HepG2 (cell line): ENCODE data around the gene WNT5A.

Source experiments
- AHDC1 ChIP-seq: sonication (generic); formaldehyde crosslinking; IDR thresholded peaks from 2 replicates; pipeline ENCODE4 v1.5.1; 2020; ENCODE audit warnings: mild to moderate bottlenecking, missing genetic modification reagents, borderline replicate concordance
- CTCF ChIP-seq: sonication (generic); formaldehyde crosslinking; IDR thresholded peaks from 2 replicates; pipeline ENCODE4 v1.5.0; 2020; ENCODE audit warnings: mild to moderate bottlenecking, missing genetic modification reagents, moderate library complexity
- EP300 ChIP-seq, 3 experiments: sonication (generic) in 1 of 3; formaldehyde crosslinking in 1 of 3; IDR thresholded peaks; 2 replicates each; pipeline versions ENCODE4 v1.5.1 to v1.6.1; 2011 to 2020; ENCODE audit warnings: low read depth in 2 of 3, low read length in 2 of 3, borderline replicate concordance in 1 of 3, improper control_type of control experiment in 1 of 3, mild to moderate bottlenecking in 1 of 3, missing genetic modification reagents in 1 of 3, moderate library complexity in 1 of 3
- HOXA7 ChIP-seq: sonication (generic); formaldehyde crosslinking; IDR thresholded peaks from 2 replicates; pipeline ENCODE4 v1.8.1; 2022; ENCODE audit warnings: mild to moderate bottlenecking, missing genetic modification reagents, moderate library complexity
- RXRA ChIP-seq: sonication (generic); formaldehyde crosslinking; IDR thresholded peaks from 2 replicates; pipeline ENCODE4 v1.5.1; 2020; ENCODE audit warnings: missing genetic modification reagents
- SMAD3 ChIP-seq: sonication (generic); formaldehyde crosslinking; IDR thresholded peaks from 2 replicates; pipeline ENCODE4 v1.4.0; 2020; ENCODE audit warnings: missing genetic modification reagents
- TAF1 ChIP-seq: sonication (generic); formaldehyde crosslinking; IDR thresholded peaks from 2 replicates; pipeline ENCODE4 v1.4.0; 2020; ENCODE audit warnings: missing genetic modification reagents
- ZNF557 ChIP-seq: sonication (generic); formaldehyde crosslinking; IDR thresholded peaks from 2 replicates; pipeline ENCODE4 v1.4.0; 2020; ENCODE audit warnings: missing genetic modification reagents
- ZNF639 ChIP-seq: conservative IDR thresholded peaks from 2 replicates; pipeline ENCODE4 v1.6.1; 2018; ENCODE audit warnings: missing genetic modification reagents
- ZNF644 ChIP-seq: IDR thresholded peaks from 2 replicates; pipeline ENCODE4 v1.6.1; 2016; ENCODE audit warnings: low read depth
- ZNF720 ChIP-seq: sonication (generic); formaldehyde crosslinking; IDR thresholded peaks from 2 replicates; pipeline ENCODE4 v1.4.0; 2020; ENCODE audit warnings: missing genetic modification reagents
- ZNF878 ChIP-seq: sonication (generic); formaldehyde crosslinking; IDR thresholded peaks from 2 replicates; pipeline ENCODE4 v1.8.1; 2023; ENCODE audit warnings: mild to moderate bottlenecking, missing genetic modification reagents, moderate library complexity
- TF ChIP-seq, protein P1 (sequence below): IDR thresholded peaks from 2 replicates; pipeline ENCODE4 v1.4.0; 2020; ENCODE audit warnings: mild to moderate bottlenecking, missing genetic modification reagents
- TF ChIP-seq, protein P2 (sequence below): sonication (generic); formaldehyde crosslinking; IDR thresholded peaks from 2 replicates; pipeline ENCODE4 v1.4.0; 2020; ENCODE audit warnings: missing genetic modification reagents

- TF ChIP-seq AHDC1 (CRISPR knock-in tag), result no peak
- no peak for TF ChIP-seq ZNF639 (CRISPR knock-in tag)
- TF ChIP-seq RXRA (CRISPR knock-in tag), result no peak
- TF ChIP-seq, protein P1, sequence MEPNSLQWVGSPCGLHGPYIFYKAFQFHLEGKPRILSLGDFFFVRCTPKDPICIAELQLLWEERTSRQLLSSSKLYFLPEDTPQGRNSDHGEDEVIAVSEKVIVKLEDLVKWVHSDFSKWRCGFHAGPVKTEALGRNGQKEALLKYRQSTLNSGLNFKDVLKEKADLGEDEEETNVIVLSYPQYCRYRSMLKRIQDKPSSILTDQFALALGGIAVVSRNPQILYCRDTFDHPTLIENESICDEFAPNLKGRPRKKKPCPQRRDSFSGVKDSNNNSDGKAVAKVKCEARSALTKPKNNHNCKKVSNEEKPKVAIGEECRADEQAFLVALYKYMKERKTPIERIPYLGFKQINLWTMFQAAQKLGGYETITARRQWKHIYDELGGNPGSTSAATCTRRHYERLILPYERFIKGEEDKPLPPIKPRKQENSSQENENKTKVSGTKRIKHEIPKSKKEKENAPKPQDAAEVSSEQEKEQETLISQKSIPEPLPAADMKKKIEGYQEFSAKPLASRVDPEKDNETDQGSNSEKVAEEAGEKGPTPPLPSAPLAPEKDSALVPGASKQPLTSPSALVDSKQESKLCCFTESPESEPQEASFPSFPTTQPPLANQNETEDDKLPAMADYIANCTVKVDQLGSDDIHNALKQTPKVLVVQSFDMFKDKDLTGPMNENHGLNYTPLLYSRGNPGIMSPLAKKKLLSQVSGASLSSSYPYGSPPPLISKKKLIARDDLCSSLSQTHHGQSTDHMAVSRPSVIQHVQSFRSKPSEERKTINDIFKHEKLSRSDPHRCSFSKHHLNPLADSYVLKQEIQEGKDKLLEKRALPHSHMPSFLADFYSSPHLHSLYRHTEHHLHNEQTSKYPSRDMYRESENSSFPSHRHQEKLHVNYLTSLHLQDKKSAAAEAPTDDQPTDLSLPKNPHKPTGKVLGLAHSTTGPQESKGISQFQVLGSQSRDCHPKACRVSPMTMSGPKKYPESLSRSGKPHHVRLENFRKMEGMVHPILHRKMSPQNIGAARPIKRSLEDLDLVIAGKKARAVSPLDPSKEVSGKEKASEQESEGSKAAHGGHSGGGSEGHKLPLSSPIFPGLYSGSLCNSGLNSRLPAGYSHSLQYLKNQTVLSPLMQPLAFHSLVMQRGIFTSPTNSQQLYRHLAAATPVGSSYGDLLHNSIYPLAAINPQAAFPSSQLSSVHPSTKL (CRISPR knock-in tag), result no peak
- TF ChIP-seq HOXA7 (CRISPR knock-in tag), result no peak
- TF ChIP-seq ZNF557 (CRISPR knock-in tag), result no peak
- no peak for TF ChIP-seq ZNF720 (CRISPR knock-in tag)
- TF ChIP-seq CTCF (CRISPR knock-in tag), result no peak
- TF ChIP-seq EP300 (IDR thresholded peaks at IDR 0.05; ENCODE audit: low read depth in 2 of 2, low read length in 2 of 2), result no peak
- no peak for TF ChIP-seq EP300 (CRISPR knock-in tag; IDR thresholded peaks at IDR 0.05; ENCODE audit: borderline replicate concordance)
- TF ChIP-seq ZNF644, result no peak
- TF ChIP-seq TAF1 (CRISPR knock-in tag), result no peak
- TF ChIP-seq SMAD3 (CRISPR knock-in tag), result no peak
- TF ChIP-seq ZNF878 (CRISPR knock-in tag), result no peak
- TF ChIP-seq, protein P2, sequence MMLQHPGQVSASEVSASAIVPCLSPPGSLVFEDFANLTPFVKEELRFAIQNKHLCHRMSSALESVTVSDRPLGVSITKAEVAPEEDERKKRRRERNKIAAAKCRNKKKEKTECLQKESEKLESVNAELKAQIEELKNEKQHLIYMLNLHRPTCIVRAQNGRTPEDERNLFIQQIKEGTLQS (CRISPR knock-in tag), result no peak
Observed at GRCh38 chr3:55435491-55435890, 51.6 kb downstream of the WNT5A start.
